ENCODE measurements around the gene FZR1.

The FZR1 gene

GRCh38 chr19:3531716-3532115 lies 25.6 kb downstream of the FZR1 start:
- DNase-seq (ENCODE audit: low spot score): no peak

GRCh38 chr19:3532154-3532786 lies 26.2 kb downstream of the FZR1 start:
- DNase-seq (ENCODE audit: low spot score): no peak

- DNase-seq (ENCODE audit: low spot score): no peak
Measured at GRCh38 chr19:3533033-3533432, 26.9 kb downstream of the FZR1 start.

- no peak for DNase-seq (ENCODE audit: low spot score)
Measured at GRCh38 chr19:3533563-3534216, 27.6 kb downstream of the FZR1 start.

GRCh38 chr19:3534375-3535234 lies 28.5 kb downstream of the FZR1 start:
- no peak for DNase-seq (ENCODE audit: low spot score)

- no peak for DNase-seq (ENCODE audit: low spot score)
Measured at GRCh38 chr19:3535235-3535535, 29.1 kb downstream of the FZR1 start.

GRCh38 chr19:3535563-3535965 lies 29.5 kb downstream of the FZR1 start:
- DNase-seq (ENCODE audit: low spot score): no peak

GRCh38 chr19:3535981-3536380 lies 29.9 kb downstream of the FZR1 start:
- no peak for DNase-seq (ENCODE audit: low spot score)

- no peak for DNase-seq (ENCODE audit: low spot score)
Measured at GRCh38 chr19:3536429-3537100, 30.5 kb downstream of the FZR1 start.

- no peak for DNase-seq (ENCODE audit: low spot score)
Measured at GRCh38 chr19:3537101-3537437, 31.0 kb downstream of the FZR1 start.

GRCh38 chr19:3537438-3538240 lies 31.5 kb downstream of the FZR1 start:
- DNase-seq (ENCODE audit: low spot score): no peak

- DNase-seq (ENCODE audit: low spot score): no peak
Measured at GRCh38 chr19:3538258-3538929, 32.3 kb downstream of the FZR1 start.

- DNase-seq (ENCODE audit: low spot score): no peak
Measured at GRCh38 chr19:3538965-3539755, 33.0 kb downstream of the FZR1 start, which contains the start of gene TEKTIP1. Gene TEKTIP1, plus strand, starts transcription at chr19:3539174. Its CDS starts 4 bp downstream, at chr19:3539178.

- no peak for DNase-seq (ENCODE audit: low spot score)
Measured at GRCh38 chr19:3539756-3540118, 33.6 kb downstream of the FZR1 start.

GRCh38 chr19:3543150-3544057 lies 37.3 kb downstream of the FZR1 start:
- DNase-seq (ENCODE audit: low spot score): no peak

GRCh38 chr19:3544058-3544376 lies 37.9 kb downstream of the FZR1 start:
- DNase-seq (ENCODE audit: low spot score): no peak

GRCh38 chr19:3544742-3545668 lies 38.9 kb downstream of the FZR1 start:
- no peak for DNase-seq (ENCODE audit: low spot score)

GRCh38 chr19:3545669-3546034 lies 39.5 kb downstream of the FZR1 start:
- no peak for DNase-seq (ENCODE audit: low spot score)

- no peak for DNase-seq (ENCODE audit: low spot score)
Measured at GRCh38 chr19:3546119-3546518, 40.0 kb downstream of the FZR1 start.
